NCI-H526 treated with DMSO at 0.1 percent for 48 hours (cell line): Measurements from ENCODE around the gene NFX1.
"Not testable (repeated sequence)": the region's sequence is repeated elsewhere in the genome, so short reads cannot be mapped to it uniquely, and the experiment has no call there.

ENCODE experiments used
- DNase-seq: peaks from one replicate; lab custom pipeline; 2025; lab: John Stamatoyannopoulos, UW

The NFX1 gene

GRCh38 chr9:33310748-33311147 is 20.4 kb downstream of the NFX1 start:
- DNase-seq: no peak

- no peak for DNase-seq
These were observed 21.6 kb downstream of the NFX1 start for GRCh38 chr9:33311953-33312352.

GRCh38 chr9:33315371-33315770 is 25.1 kb downstream of the NFX1 start:
- no peak for DNase-seq

- not testable (repeated sequence) for DNase-seq
These were observed 26.8 kb downstream of the NFX1 start for GRCh38 chr9:33317136-33317535.

GRCh38 chr9:33318225-33318624 is 27.9 kb downstream of the NFX1 start:
- DNase-seq: no peak

GRCh38 chr9:33318781-33319180 is 28.5 kb downstream of the NFX1 start:
- no peak for DNase-seq

- no peak for DNase-seq
These were observed 29.9 kb downstream of the NFX1 start for GRCh38 chr9:33320230-33320567.

- DNase-seq: no peak
These were observed 30.4 kb downstream of the NFX1 start for GRCh38 chr9:33320568-33321261.

- DNase-seq: no peak
These were observed 38.8 kb downstream of the NFX1 start for GRCh38 chr9:33329117-33329563.

- no peak for DNase-seq
These were observed 39.7 kb downstream of the NFX1 start for GRCh38 chr9:33329979-33330378.

- no peak for DNase-seq
These were observed 41.1 kb downstream of the NFX1 start for GRCh38 chr9:33331377-33331891.

- DNase-seq: no peak
These were observed 41.7 kb downstream of the NFX1 start for GRCh38 chr9:33332011-33332410.

- DNase-seq: not testable (repeated sequence)
These were observed 42.6 kb downstream of the NFX1 start for GRCh38 chr9:33332956-33333355.

GRCh38 chr9:33340186-33340585 is 49.9 kb downstream of the NFX1 start:
- no peak for DNase-seq

- DNase-seq: no peak
These were observed 50.9 kb downstream of the NFX1 start for GRCh38 chr9:33341182-33341581.

GRCh38 chr9:33344145-33344544 is 53.8 kb downstream of the NFX1 start:
- DNase-seq: no peak

- no peak for DNase-seq
These were observed 56.2 kb downstream of the NFX1 start for GRCh38 chr9:33346564-33346963.

- DNase-seq: no peak
These were observed 58.7 kb downstream of the NFX1 start for GRCh38 chr9:33348998-33349397.

GRCh38 chr9:33349743-33350142 is 59.4 kb downstream of the NFX1 start:
- DNase-seq: no peak

GRCh38 chr9:33350310-33350709 is 60.0 kb downstream of the NFX1 start:
- DNase-seq: no peak

GRCh38 chr9:33351547-33351946 is 61.2 kb downstream of the NFX1 start:
- no peak for DNase-seq

- no peak for DNase-seq
These were observed 64.4 kb downstream of the NFX1 start for GRCh38 chr9:33354651-33355211.

GRCh38 chr9:33355933-33356332 is 65.6 kb downstream of the NFX1 start:
- no peak for DNase-seq

- DNase-seq: not testable (repeated sequence)
These were observed 68.3 kb downstream of the NFX1 start for GRCh38 chr9:33358641-33359040.
